ENCODE measurements around the gene CELF2.

CELF2 gene

DNA sequence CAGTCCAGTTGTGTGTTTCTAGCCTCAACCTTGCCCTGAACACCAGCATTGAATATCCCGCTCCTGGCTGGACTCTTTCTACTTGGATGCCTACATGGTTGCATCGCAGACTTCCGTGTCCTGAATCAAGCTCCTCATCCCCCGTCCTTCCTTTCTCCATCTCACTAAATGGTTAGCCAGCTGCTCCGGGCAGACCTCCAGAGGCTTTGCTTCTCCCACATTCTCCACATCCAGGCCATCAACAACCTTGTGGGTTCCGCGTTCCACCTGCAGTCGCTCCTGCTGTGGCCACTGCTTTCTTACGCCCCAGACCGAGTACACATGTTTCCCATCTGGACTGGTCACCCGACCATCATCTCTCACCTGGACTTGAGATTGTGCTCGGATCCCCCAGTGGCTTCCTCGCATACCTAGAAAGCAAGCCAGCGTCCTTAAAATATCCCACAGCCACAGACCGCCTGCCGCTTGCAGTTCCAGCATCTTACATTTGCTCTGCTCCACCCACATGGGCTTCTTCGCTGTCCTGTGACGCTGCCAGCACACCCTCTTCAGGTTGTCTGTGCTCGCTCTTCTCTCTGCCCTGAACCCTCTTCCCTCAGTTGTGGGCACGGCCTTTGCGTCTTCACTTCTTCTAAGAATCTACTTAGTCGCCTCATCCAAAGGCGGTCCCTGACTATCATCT lies 25.9 kb downstream of the CELF2 start:
- Histone ChIP-seq H2AFZ (ENCODE audit: low read length, unreplicated experiment) (no peak overlapping the region), H3K27me3 (ENCODE audit: insufficient read depth, low read length) (no peaks in the 10 kb centered on the region), H3K79me2 (ENCODE audit: control insufficient read depth, insufficient read depth, low read length, unreplicated experiment) (peaks cover 4% of the 10 kb centered on the region)

GRCh38 chr10:11045487-11045886 lies 27.8 kb downstream of the CELF2 start:
- Histone ChIP-seq H3K4me3 (ENCODE audit: low read depth, low read length) (no peak overlapping the region), H3K36me3 (ENCODE audit: insufficient read depth, low read length) (no peaks in the 10 kb centered on the region), H3K27ac (ENCODE audit: low read depth, low read length) (no peak overlapping the region), H2AFZ (ENCODE audit: low read length, unreplicated experiment) (no peak overlapping the region), H3K27me3 (ENCODE audit: insufficient read depth, low read length) (no peaks in the 10 kb centered on the region), H3K4me1 (ENCODE audit: control insufficient read depth, insufficient read depth, low read length, unreplicated experiment) (peaks cover 6% of the 10 kb centered on the region), H3K79me2 (ENCODE audit: control insufficient read depth, insufficient read depth, low read length, unreplicated experiment) (no peaks in the 10 kb centered on the region)

More for the DNA sequence above, 25.9 kb downstream of the CELF2 start:
- Histone ChIP-seq H3K36me3 (ENCODE audit: insufficient read depth, low read length) (no peaks in the 10 kb centered on the region), H3K4me1 (ENCODE audit: control insufficient read depth, insufficient read depth, low read length, unreplicated experiment) (peaks cover 6% of the 10 kb centered on the region), H3K4me3 (ENCODE audit: low read depth, low read length) (no peak overlapping the region), H3K27ac (ENCODE audit: low read depth, low read length) (no peak overlapping the region)

GRCh38 chr10:11045995-11046775 lies 28.5 kb downstream of the CELF2 start:
- H3K4me1 ChIP-seq (ENCODE audit: control insufficient read depth, insufficient read depth, low read length, unreplicated experiment): peaks cover 6% of the 10 kb centered on the region
- H3K27me3 ChIP-seq (ENCODE audit: insufficient read depth, low read length): no peaks in the 10 kb centered on the region
- no peak overlapping the region for H3K4me3 ChIP-seq (ENCODE audit: low read depth, low read length)
- H3K27ac ChIP-seq (ENCODE audit: low read depth, low read length): no peak overlapping the region
- H2AFZ ChIP-seq (ENCODE audit: low read length, unreplicated experiment): no peak overlapping the region
- H3K79me2 ChIP-seq (ENCODE audit: control insufficient read depth, insufficient read depth, low read length, unreplicated experiment): no peaks in the 10 kb centered on the region
- H3K36me3 ChIP-seq (ENCODE audit: insufficient read depth, low read length): no peaks in the 10 kb centered on the region

DNA sequence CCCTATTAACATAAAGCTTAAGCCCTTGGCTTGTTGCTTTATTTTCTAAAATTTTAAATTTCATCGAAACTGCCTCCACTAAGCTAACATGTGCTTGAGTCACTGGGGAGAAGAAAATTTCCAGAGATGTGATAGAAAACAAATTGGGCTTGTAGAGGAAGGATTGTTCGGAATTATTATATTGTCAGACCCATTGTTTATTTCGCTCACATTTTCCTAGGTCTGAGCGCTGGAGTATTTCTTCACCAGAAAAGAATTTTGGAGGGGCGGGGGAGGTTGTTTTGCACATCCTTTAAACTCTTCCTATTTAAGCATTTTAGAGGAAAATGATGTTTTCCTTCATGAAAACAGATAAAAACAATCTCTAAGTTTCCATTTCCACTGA lies 29.1 kb downstream of the CELF2 start:
- H3K27me3 ChIP-seq (ENCODE audit: insufficient read depth, low read length): no peaks in the 10 kb centered on the region
- no peak overlapping the region for H3K27ac ChIP-seq (ENCODE audit: low read depth, low read length)
- H2AFZ ChIP-seq (ENCODE audit: low read length, unreplicated experiment): no peak overlapping the region
- no peaks in the 10 kb centered on the region for H3K79me2 ChIP-seq (ENCODE audit: control insufficient read depth, insufficient read depth, low read length, unreplicated experiment)
- peaks cover 6% of the 10 kb centered on the region for H3K4me1 ChIP-seq (ENCODE audit: control insufficient read depth, insufficient read depth, low read length, unreplicated experiment)
- no peaks in the 10 kb centered on the region for H3K36me3 ChIP-seq (ENCODE audit: insufficient read depth, low read length)
- H3K4me3 ChIP-seq (ENCODE audit: low read depth, low read length): no peak overlapping the region

DNA sequence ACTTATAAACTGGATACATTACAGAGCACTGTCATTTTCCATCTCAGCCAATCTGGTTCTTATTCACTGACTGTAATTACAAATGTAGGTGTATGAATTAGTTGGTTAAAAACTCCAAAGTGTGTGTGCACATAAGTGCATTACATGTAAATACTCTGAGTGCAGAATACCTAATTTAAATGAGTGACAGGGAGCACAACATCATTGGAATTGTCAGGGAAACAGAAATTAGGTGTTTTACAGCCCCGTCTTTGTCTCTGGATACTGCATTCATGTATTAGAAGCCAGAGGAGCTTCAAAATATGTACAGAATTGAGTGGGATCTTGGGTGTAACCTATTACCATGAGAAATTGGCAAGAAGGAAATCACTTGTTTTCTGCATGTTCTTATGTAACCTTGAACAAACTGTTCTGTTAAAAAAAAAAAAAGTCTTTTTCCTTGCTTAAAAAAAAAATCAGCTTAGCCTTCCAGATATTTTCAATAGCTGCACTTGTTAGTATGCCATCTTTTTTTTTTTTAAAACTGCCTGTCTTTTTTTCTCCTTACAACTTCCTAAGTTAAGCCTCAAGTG lies 31.1 kb downstream of the CELF2 start:
- Histone ChIP-seq H3K27me3 (ENCODE audit: insufficient read depth, low read length) (no peaks in the 10 kb centered on the region), H3K79me2 (ENCODE audit: control insufficient read depth, insufficient read depth, low read length, unreplicated experiment) (peaks cover 5% of the 10 kb centered on the region), H3K4me1 (ENCODE audit: control insufficient read depth, insufficient read depth, low read length, unreplicated experiment) (no peaks in the 10 kb centered on the region), H3K4me3 (ENCODE audit: low read depth, low read length) (no peak overlapping the region), H3K27ac (ENCODE audit: low read depth, low read length) (no peak overlapping the region), H3K36me3 (ENCODE audit: insufficient read depth, low read length) (no peaks in the 10 kb centered on the region), H2AFZ (ENCODE audit: low read length, unreplicated experiment) (no peak overlapping the region)

GRCh38 chr10:11049806-11050205 lies 32.1 kb downstream of the CELF2 start:
- Histone ChIP-seq H3K4me3 (ENCODE audit: low read depth, low read length) (no peak overlapping the region), H2AFZ (ENCODE audit: low read length, unreplicated experiment) (no peak overlapping the region), H3K27ac (ENCODE audit: low read depth, low read length) (no peak overlapping the region), H3K4me1 (ENCODE audit: control insufficient read depth, insufficient read depth, low read length, unreplicated experiment) (no peaks in the 10 kb centered on the region), H3K36me3 (ENCODE audit: insufficient read depth, low read length) (no peaks in the 10 kb centered on the region), H3K79me2 (ENCODE audit: control insufficient read depth, insufficient read depth, low read length, unreplicated experiment) (peaks cover 5% of the 10 kb centered on the region), H3K27me3 (ENCODE audit: insufficient read depth, low read length) (no peaks in the 10 kb centered on the region)

GRCh38 chr10:11050301-11051287 lies 32.9 kb downstream of the CELF2 start:
- H3K4me1 ChIP-seq (ENCODE audit: control insufficient read depth, insufficient read depth, low read length, unreplicated experiment): no peaks in the 10 kb centered on the region

DNA sequence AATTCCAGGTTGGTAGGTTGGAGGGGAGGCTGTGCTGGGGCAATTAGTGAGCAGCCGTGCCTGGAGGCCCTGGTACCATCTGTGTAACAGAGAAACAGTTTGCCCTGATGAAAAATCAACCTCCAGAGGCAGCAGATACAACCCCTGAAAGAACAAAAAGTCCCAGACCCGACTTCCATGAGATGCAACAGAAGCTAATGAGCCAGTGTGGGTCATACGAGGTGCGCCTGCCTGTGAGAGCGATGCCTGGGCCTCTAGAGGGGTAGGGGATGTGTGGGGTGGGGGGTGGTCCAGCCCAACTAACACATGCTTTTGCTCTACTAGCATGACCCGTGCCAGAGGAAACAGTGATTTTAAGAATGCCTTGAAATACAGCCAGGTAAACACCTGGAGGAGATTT lies 39.3 kb downstream of the CELF2 start:
- no peaks in the 10 kb centered on the region for H3K27me3 ChIP-seq (ENCODE audit: insufficient read depth, low read length)
- peaks cover 5% of the 10 kb centered on the region for H3K79me2 ChIP-seq (ENCODE audit: control insufficient read depth, insufficient read depth, low read length, unreplicated experiment)
- no peak overlapping the region for H3K27ac ChIP-seq (ENCODE audit: low read depth, low read length)
- H3K4me3 ChIP-seq (ENCODE audit: low read depth, low read length): no peak overlapping the region
- H2AFZ ChIP-seq (ENCODE audit: low read length, unreplicated experiment): no peak overlapping the region
- no peaks in the 10 kb centered on the region for H3K36me3 ChIP-seq (ENCODE audit: insufficient read depth, low read length)
- H3K4me1 ChIP-seq (ENCODE audit: control insufficient read depth, insufficient read depth, low read length, unreplicated experiment): peaks cover 5% of the 10 kb centered on the region

More at GRCh38 chr10:11050301-11051287, 32.9 kb downstream of the CELF2 start:
- Histone ChIP-seq H3K4me3 (ENCODE audit: low read depth, low read length) (no peak overlapping the region), H2AFZ (ENCODE audit: low read length, unreplicated experiment) (no peak overlapping the region), H3K27ac (ENCODE audit: low read depth, low read length) (no peak overlapping the region), H3K36me3 (ENCODE audit: insufficient read depth, low read length) (no peaks in the 10 kb centered on the region), H3K79me2 (ENCODE audit: control insufficient read depth, insufficient read depth, low read length, unreplicated experiment) (peaks cover 5% of the 10 kb centered on the region), H3K27me3 (ENCODE audit: insufficient read depth, low read length) (no peaks in the 10 kb centered on the region)

GRCh38 chr10:11057448-11057847 lies 39.8 kb downstream of the CELF2 start:
- peaks cover 3% of the 10 kb centered on the region for H3K79me2 ChIP-seq (ENCODE audit: control insufficient read depth, insufficient read depth, low read length, unreplicated experiment)
- H3K4me3 ChIP-seq (ENCODE audit: low read depth, low read length): no peak overlapping the region
- no peaks in the 10 kb centered on the region for H3K27me3 ChIP-seq (ENCODE audit: insufficient read depth, low read length)
- no peak overlapping the region for H3K27ac ChIP-seq (ENCODE audit: low read depth, low read length)
- no peaks in the 10 kb centered on the region for H3K36me3 ChIP-seq (ENCODE audit: insufficient read depth, low read length)
- no peak overlapping the region for H2AFZ ChIP-seq (ENCODE audit: low read length, unreplicated experiment)
- H3K4me1 ChIP-seq (ENCODE audit: control insufficient read depth, insufficient read depth, low read length, unreplicated experiment): peaks cover 5% of the 10 kb centered on the region

- Histone ChIP-seq H3K27me3 (ENCODE audit: insufficient read depth, low read length) (no peaks in the 10 kb centered on the region), H3K4me3 (ENCODE audit: low read depth, low read length) (no peak overlapping the region)
Measured at GRCh38 chr10:11057994-11058393, 40.3 kb downstream of the CELF2 start.

More at GRCh38 chr10:11057994-11058393, 40.3 kb downstream of the CELF2 start:
- Histone ChIP-seq H3K27ac (ENCODE audit: low read depth, low read length) (no peak overlapping the region), H2AFZ (ENCODE audit: low read length, unreplicated experiment) (no peak overlapping the region), H3K4me1 (ENCODE audit: control insufficient read depth, insufficient read depth, low read length, unreplicated experiment) (peaks cover 5% of the 10 kb centered on the region), H3K36me3 (ENCODE audit: insufficient read depth, low read length) (no peaks in the 10 kb centered on the region), H3K79me2 (ENCODE audit: control insufficient read depth, insufficient read depth, low read length, unreplicated experiment) (no peaks in the 10 kb centered on the region)

Measured in ACC112 (cell line).